BE2C (cell line): ENCODE data around the gene SH2D3A.
"Not testable (repeated sequence)": the region's sequence is repeated elsewhere in the genome, so short reads cannot be mapped to it uniquely, and the experiment has no call there.

Experiments
- DNase-seq: peaks from one replicate; pipeline ENCODE4 v3.0.0-alpha.2; 2020
- H3K27me3 ChIP-seq: fragments of 250-450 bp; sonication (Bioruptor Pico); 2 replicates; pipeline ENCODE4 v1.5.1; 2020; ENCODE audit warnings: mild to moderate bottlenecking
- H3K36me3 ChIP-seq: fragments of 250-450 bp; sonication (Bioruptor Pico); 2 replicates; pipeline ENCODE4 v1.5.1; 2020; ENCODE audit warnings: mild to moderate bottlenecking
- H3K4me1 ChIP-seq: fragments of 250-450 bp; sonication (Bioruptor Pico); 2 replicates; pipeline ENCODE4 v1.5.1; 2020
- H3K4me3 ChIP-seq: 2 replicates; pipeline ENCODE4 v1.5.1; 2011; ENCODE audit warnings: low read depth, low read length
- H3K9me3 ChIP-seq: fragments of 250-450 bp; sonication (Bioruptor Pico); 2 replicates; pipeline ENCODE4 v1.5.1; 2020
- TF ChIP-seq, protein P1 (sequence below): IDR thresholded peaks from 2 replicates; pipeline ENCODE4 v1.5.1; 2012; ENCODE audit warnings: mild to moderate bottlenecking, low read depth, low read length

SH2D3A gene

DNA sequence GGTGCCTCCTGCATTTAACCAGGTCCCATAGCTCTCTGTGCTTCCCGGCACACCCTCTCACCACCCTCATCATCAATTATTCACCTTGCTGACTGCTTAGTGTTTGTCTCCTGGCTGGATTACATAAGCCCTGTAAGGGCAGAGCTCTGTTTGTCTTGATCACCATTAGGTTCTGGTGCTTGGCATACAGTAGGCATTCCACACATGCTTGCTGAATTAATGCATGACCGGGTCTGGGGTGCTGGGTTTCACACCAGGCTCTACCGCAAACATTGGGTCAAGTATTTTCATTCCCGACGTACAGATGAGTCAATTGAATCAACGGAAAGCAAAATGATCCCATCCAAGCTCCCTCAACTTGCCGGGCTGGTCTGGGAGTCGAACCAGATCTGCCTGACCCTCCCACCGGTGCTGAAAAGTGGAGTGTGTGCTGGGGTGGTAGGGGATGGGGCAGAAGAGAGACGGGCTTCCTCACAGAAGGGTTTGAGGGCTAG lies 33.8 kb upstream of the SH2D3A start:
- Histone ChIP-seq H3K27me3 (no peaks in the 10 kb centered on the region), H3K4me1 (no peaks in the 10 kb centered on the region), H3K4me3 (no peak overlapping the region; the same call in 1 of the 2 replicates), H3K9me3 (no peaks in the 10 kb centered on the region), H3K36me3 (no peaks in the 10 kb centered on the region)
- no peak for DNase-seq
- TF ChIP-seq, protein P1, sequence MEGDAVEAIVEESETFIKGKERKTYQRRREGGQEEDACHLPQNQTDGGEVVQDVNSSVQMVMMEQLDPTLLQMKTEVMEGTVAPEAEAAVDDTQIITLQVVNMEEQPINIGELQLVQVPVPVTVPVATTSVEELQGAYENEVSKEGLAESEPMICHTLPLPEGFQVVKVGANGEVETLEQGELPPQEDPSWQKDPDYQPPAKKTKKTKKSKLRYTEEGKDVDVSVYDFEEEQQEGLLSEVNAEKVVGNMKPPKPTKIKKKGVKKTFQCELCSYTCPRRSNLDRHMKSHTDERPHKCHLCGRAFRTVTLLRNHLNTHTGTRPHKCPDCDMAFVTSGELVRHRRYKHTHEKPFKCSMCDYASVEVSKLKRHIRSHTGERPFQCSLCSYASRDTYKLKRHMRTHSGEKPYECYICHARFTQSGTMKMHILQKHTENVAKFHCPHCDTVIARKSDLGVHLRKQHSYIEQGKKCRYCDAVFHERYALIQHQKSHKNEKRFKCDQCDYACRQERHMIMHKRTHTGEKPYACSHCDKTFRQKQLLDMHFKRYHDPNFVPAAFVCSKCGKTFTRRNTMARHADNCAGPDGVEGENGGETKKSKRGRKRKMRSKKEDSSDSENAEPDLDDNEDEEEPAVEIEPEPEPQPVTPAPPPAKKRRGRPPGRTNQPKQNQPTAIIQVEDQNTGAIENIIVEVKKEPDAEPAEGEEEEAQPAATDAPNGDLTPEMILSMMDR: no peak

DNA sequence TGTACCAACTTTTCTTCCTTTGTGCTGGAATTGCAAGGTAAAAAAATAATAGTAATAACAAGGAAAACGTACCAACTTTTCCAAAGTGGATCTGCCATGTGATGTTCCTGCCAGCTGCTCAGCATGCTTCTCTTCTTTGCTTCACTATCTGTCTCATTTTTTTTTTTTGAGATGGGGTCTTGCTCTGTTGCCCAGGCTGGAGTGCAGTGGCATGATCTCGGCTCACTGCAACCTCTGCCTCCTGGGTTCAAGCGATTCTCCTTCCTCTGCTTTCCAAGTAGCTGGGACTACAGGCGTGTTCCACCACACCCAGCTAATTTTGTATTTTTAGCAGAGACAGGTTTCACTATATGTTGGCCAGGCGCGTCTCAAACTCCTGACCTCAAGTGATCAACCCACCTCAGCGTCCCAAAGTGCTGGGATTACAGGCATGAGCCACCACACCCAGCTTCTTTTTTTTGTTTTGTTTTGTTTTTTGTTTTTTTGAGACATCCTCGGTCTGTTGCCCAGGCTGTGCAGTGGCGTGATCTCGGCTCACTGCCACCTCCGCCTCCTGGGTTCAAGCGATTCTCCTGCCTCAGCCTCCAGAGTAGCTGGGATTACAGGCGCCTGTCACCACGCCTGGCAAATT lies 33.0 kb upstream of the SH2D3A start:
- H3K9me3 ChIP-seq, H3K4me1 ChIP-seq, H3K4me3 ChIP-seq, DNase-seq, H3K36me3 ChIP-seq, H3K27me3 ChIP-seq: not testable (repeated sequence)

DNA sequence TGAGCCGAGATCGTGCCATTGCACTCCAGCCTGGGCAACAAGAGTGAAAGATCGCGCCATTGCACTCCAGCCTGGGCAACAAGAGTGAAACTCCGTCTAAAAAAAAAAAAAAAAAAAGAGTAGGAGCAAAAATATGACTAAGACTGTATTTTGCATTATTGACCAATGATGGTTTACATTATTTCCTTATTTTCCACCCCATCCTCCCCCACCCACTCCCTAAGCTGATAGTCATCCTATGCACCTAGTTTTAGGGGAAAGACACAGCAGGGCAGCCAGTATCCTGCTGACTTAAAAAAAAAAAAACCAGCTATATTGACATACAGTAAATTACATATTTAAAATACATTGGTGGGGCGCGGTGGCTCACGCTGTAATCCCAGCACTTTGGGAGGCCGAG lies 30.4 kb upstream of the SH2D3A start:
- H3K9me3 ChIP-seq: no peaks in the 10 kb centered on the region
- H3K36me3 ChIP-seq: no peaks in the 10 kb centered on the region
- no peak for DNase-seq
- no peak overlapping the region for H3K4me3 ChIP-seq
- no peaks in the 10 kb centered on the region for H3K27me3 ChIP-seq
- TF ChIP-seq, protein P1: no peak
- H3K4me1 ChIP-seq: no peaks in the 10 kb centered on the region

DNA sequence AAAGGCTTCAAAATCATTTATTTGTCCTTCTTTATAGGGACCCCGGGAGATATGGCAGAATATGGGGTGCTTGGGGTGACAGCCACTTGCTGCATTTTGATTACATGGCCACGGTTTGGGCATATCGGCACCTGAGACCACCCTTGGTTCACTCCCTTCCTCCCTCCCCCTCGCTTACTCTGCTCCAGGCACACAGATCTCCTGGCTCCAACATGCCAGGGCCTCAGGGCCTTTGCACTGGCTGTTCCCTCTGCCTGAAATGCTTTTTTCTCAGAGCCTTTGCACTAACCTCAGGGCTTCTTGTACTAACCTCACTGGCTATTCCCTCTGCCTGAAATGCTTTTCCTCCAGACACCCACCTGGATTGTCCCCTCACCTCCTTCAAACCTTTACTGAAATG lies 29.0 kb upstream of the SH2D3A start:
- TF ChIP-seq, protein P1: no peak
- no peak overlapping the region for H3K4me3 ChIP-seq
- no peak for DNase-seq
- H3K27me3 ChIP-seq: no peaks in the 10 kb centered on the region
- H3K9me3 ChIP-seq: no peaks in the 10 kb centered on the region
- no peaks in the 10 kb centered on the region for H3K36me3 ChIP-seq
- H3K4me1 ChIP-seq: no peaks in the 10 kb centered on the region

DNA sequence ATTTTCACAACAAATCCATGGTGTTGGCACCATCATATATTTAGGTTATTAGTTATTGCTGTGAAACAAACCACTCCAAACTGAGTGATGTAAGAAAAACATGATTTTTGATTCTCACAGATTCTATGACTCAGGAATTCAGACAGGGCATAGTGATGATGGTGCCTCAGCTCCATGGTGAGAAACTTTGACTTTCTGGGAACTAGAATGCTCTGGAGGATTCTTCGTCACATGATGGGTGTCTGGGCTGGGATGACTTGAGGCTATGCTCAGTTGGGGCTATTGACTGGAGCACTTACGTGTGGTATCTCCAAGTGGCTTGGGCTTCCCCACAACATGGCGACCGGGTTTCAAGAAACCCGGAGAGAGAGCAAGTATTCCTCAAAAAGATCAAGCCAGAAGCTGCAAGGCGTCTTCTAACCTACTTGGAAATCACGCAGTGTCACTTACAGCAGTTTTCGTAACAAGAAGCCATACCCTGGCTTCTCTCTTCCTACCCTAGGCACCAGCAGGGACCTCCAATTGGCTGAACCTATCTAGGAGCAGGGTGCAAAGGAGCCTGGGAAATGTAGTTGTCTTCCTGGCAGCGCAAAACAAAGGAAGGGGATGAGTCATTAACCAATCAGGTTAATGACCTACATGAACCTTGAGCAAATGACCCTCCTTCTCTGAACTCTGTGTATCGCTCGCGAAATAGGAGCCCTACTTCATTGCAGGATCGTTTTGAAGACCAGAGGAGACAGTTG lies 27.6 kb upstream of the SH2D3A start:
- H3K27me3 ChIP-seq: no peaks in the 10 kb centered on the region
- H3K9me3 ChIP-seq: no peaks in the 10 kb centered on the region
- no peak for DNase-seq
- TF ChIP-seq, protein P1: no peak
- no peaks in the 10 kb centered on the region for H3K36me3 ChIP-seq
- H3K4me3 ChIP-seq: no peak overlapping the region
- no peaks in the 10 kb centered on the region for H3K4me1 ChIP-seq

DNA sequence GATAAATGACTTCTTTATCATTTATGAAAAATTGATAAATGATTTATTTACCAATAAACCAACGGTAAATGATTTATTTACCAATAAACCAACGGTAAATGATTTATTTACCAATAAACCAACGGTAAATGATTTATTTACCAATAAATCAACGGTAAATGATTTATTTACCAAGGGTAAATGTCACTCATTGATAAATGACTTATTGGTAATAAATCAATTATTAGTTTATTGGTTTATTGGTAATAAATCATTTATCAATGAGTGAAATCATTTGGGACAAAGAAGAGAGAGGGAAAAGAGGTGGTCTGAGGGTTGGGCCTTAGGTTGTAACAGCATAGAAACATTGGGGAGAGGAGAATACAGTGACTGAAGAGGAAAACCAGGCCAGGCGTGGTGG lies 26.7 kb upstream of the SH2D3A start:
- TF ChIP-seq, protein P1: no peak
- Histone ChIP-seq H3K36me3 (no peaks in the 10 kb centered on the region), H3K9me3 (no peaks in the 10 kb centered on the region), H3K4me3 (no peak overlapping the region), H3K4me1 (no peaks in the 10 kb centered on the region), H3K27me3 (no peaks in the 10 kb centered on the region)
- no peak for DNase-seq
